Muscle of leg (tissue), 11 donors: ENCODE results near the gene TMPO. TPM values are rescaled to one million over a fixed set of nuclear protein-coding genes. Genes with fewer than 3 reads are reported as not detected.
A peak's percentile ranks its signal among the peaks of the same experiment; 100 is the strongest.
"Not testable (repeated sequence)": the region's sequence is repeated elsewhere in the genome, so short reads cannot be mapped to it uniquely, and the experiment has no call there.

Experiments used
- DNase-seq: peaks from one replicate; pipeline ENCODE4 v3.0.0; 2013
- H3K27ac ChIP-seq: one replicate; pipeline ENCODE4 v1.5.1; 2013; ENCODE audit warnings: mild to moderate bottlenecking, low read length, control low read depth
- H3K27me3 ChIP-seq: one replicate; pipeline ENCODE4 v1.6.1; 2013; ENCODE audit warnings: low read length; ENCODE audit not compliant: control insufficient read depth, insufficient read depth
- H3K36me3 ChIP-seq: one replicate; pipeline ENCODE4 v1.6.1; 2013; ENCODE audit warnings: low read length; ENCODE audit not compliant: control insufficient read depth, insufficient read depth
- H3K4me1 ChIP-seq: one replicate; pipeline ENCODE4 v1.6.1; 2013; ENCODE audit warnings: low read length; ENCODE audit not compliant: control insufficient read depth, insufficient read depth
- H3K4me3 ChIP-seq: one replicate; pipeline ENCODE4 v1.5.1; 2013; ENCODE audit warnings: low read length, control low read depth
- H3K9me3 ChIP-seq: replicated peaks from 2 replicates; pipeline ENCODE4 v1.6.1; 2013; ENCODE audit warnings: low read depth, low read length; ENCODE audit not compliant: control insufficient read depth
- WGBS: methylation state at CpG from one replicate; pipeline ENCODE4 v1.1.5; 2013; ENCODE audit warnings: missing lambda C conversion rate; ENCODE audit not compliant: insufficient coverage; 5-methylcytosine and 5-hydroxymethylcytosine counted together
- polyA plus RNA-seq, 8 donors: library from polyadenylated mRNA; unstranded; fragments of 120-200 nt; gene quantifications; one replicate each; pipeline versions ENCODE4 v1.2.1 to v1.2.3, GENCODE V29; 2013; ENCODE audit warnings: inconsistent platforms in 1 of 8, low replicate concordance in 1 of 8; ENCODE audit not compliant: insufficient read length in 8 of 8, insufficient read depth in 1 of 8
- total RNA-seq: library from RNA; stranded (reverse); fragments of 120-200 nt; gene quantifications from one replicate; pipeline ENCODE4 v1.2.4, GENCODE V29; 2013

The TMPO gene
- total and polyA plus RNA-seq, 9 donors = 67.1 to 108 (median 86.9) TPM

- Histone ChIP-seq H3K27me3 (no peaks in the 10 kb centered on the region), H3K36me3 (peaks cover 19% of the 10 kb centered on the region), H3K9me3 (no peaks in the 10 kb centered on the region), H3K27ac (no peak overlapping the region), H3K4me3 (no peak overlapping the region), H3K4me1 (peaks cover 2% of the 10 kb centered on the region)
- WGBS = 97% methylated on average over 3 of the region's 4 CpGs
- peak; percentile 21 for DNase-seq
Observed at GRCh38 chr12:98533723-98534251, 18.4 kb downstream of the TMPO start.

- H3K4me1 ChIP-seq = peaks cover 2% of the 10 kb centered on the region
- H3K9me3 ChIP-seq = no peaks in the 10 kb centered on the region
- no peak overlapping the region for H3K4me3 ChIP-seq
- H3K27ac ChIP-seq = no peak overlapping the region
- no peak for DNase-seq
- WGBS = no CpG with 5 or more reads among the region's 4 CpGs
- H3K27me3 ChIP-seq = no peaks in the 10 kb centered on the region
- peaks cover 10% of the 10 kb centered on the region for H3K36me3 ChIP-seq
Observed at GRCh38 chr12:98538031-98538430, 22.6 kb downstream of the TMPO start.

- Histone ChIP-seq H3K27ac (no peak overlapping the region), H3K4me3 (no peak overlapping the region), H3K4me1 (no peaks in the 10 kb centered on the region), H3K36me3 (peaks cover 10% of the 10 kb centered on the region), H3K27me3 (no peaks in the 10 kb centered on the region), H3K9me3 (no peaks in the 10 kb centered on the region)
- no peak for DNase-seq
Observed at GRCh38 chr12:98543701-98544100, 28.3 kb downstream of the TMPO start.

GRCh38 chr12:98544751-98545150 is 29.4 kb downstream of the TMPO start:
- Histone ChIP-seq H3K27me3 (no peaks in the 10 kb centered on the region), H3K36me3 (peaks cover 10% of the 10 kb centered on the region), H3K27ac (no peak overlapping the region), H3K4me3 (no peak overlapping the region), H3K9me3 (no peaks in the 10 kb centered on the region), H3K4me1 (no peaks in the 10 kb centered on the region)
- no CpG with 5 or more reads among the region's 1 CpG for WGBS
- DNase-seq = no peak

GRCh38 chr12:98549371-98550110 is 34.2 kb downstream of the TMPO start:
- Histone ChIP-seq H3K36me3 (peaks cover 17% of the 10 kb centered on the region), H3K27me3 (no peaks in the 10 kb centered on the region), H3K27ac (no peak overlapping the region), H3K9me3 (no peaks in the 10 kb centered on the region), H3K4me3 (no peak overlapping the region), H3K4me1 (no peaks in the 10 kb centered on the region)
- no peak for DNase-seq
- no CpG with 5 or more reads among the region's 5 CpGs for WGBS

GRCh38 chr12:98551787-98552186 is 36.4 kb downstream of the TMPO start:
- no peaks in the 10 kb centered on the region for H3K27me3 ChIP-seq
- H3K9me3 ChIP-seq = no peaks in the 10 kb centered on the region
- H3K4me1 ChIP-seq = no peaks in the 10 kb centered on the region
- H3K4me3 ChIP-seq = no peak overlapping the region
- DNase-seq = no peak
- no peak overlapping the region for H3K27ac ChIP-seq
- H3K36me3 ChIP-seq = peaks cover 13% of the 10 kb centered on the region
- no CpG with 5 or more reads among the region's 3 CpGs for WGBS

GRCh38 chr12:98558097-98558496 is 42.7 kb downstream of the TMPO start:
- not testable (repeated sequence) for H3K9me3 ChIP-seq, H3K27me3 ChIP-seq, H3K4me3 ChIP-seq, H3K27ac ChIP-seq, DNase-seq, H3K4me1 ChIP-seq, H3K36me3 ChIP-seq
- WGBS = no CpG with 5 or more reads among the region's 4 CpGs

- no peaks in the 10 kb centered on the region for H3K4me1 ChIP-seq
- no peaks in the 10 kb centered on the region for H3K27me3 ChIP-seq
- DNase-seq = no peak
- no CpG with 5 or more reads among the region's 1 CpG for WGBS
- no peak overlapping the region for H3K4me3 ChIP-seq
- H3K9me3 ChIP-seq = no peaks in the 10 kb centered on the region
- no peaks in the 10 kb centered on the region for H3K36me3 ChIP-seq
- H3K27ac ChIP-seq = no peak overlapping the region
Observed at GRCh38 chr12:98559666-98560065, 44.3 kb downstream of the TMPO start.

GRCh38 chr12:98561846-98562245 is 46.5 kb downstream of the TMPO start:
- H3K4me1 ChIP-seq = no peaks in the 10 kb centered on the region
- no peak overlapping the region for H3K27ac ChIP-seq
- H3K9me3 ChIP-seq = no peaks in the 10 kb centered on the region
- no peaks in the 10 kb centered on the region for H3K36me3 ChIP-seq
- no CpG with 5 or more reads among the region's 3 CpGs for WGBS
- no peak for DNase-seq
- no peak overlapping the region for H3K4me3 ChIP-seq
- no peaks in the 10 kb centered on the region for H3K27me3 ChIP-seq

GRCh38 chr12:98572010-98572409 is 56.6 kb downstream of the TMPO start:
- Histone ChIP-seq H3K27ac (no peak overlapping the region), H3K4me1 (no peaks in the 10 kb centered on the region), H3K36me3 (no peaks in the 10 kb centered on the region), H3K27me3 (no peaks in the 10 kb centered on the region), H3K4me3 (no peak overlapping the region), H3K9me3 (no peaks in the 10 kb centered on the region)
- no peak for DNase-seq
- WGBS = no CpG with 5 or more reads among the region's 2 CpGs

GRCh38 chr12:98574110-98574509 is 58.7 kb downstream of the TMPO start:
- no peaks in the 10 kb centered on the region for H3K36me3 ChIP-seq
- H3K27me3 ChIP-seq = no peaks in the 10 kb centered on the region
- no peaks in the 10 kb centered on the region for H3K9me3 ChIP-seq
- DNase-seq = no peak
- no peaks in the 10 kb centered on the region for H3K4me1 ChIP-seq
- no peak overlapping the region for H3K27ac ChIP-seq
- no peak overlapping the region for H3K4me3 ChIP-seq
- WGBS = no CpG with 5 or more reads among the region's 1 CpG
